ENCODE measurements around the gene TMPRSS11A.

The TMPRSS11A gene

GRCh38 chr4:67869580-67870190 lies 93.6 kb downstream of the TMPRSS11A start:
- DNase-seq = no peak

GRCh38 chr4:67861513-67861912 lies 101.8 kb downstream of the TMPRSS11A start:
- DNase-seq = no peak
